IPS DF 4.7 (cell line): ENCODE measurements around the gene SYP.
"Not testable (repeated sequence)": the region's sequence is repeated elsewhere in the genome, so short reads cannot be mapped to it uniquely, and the experiment has no call there.

Source experiments
- DNase-seq: peaks from one replicate; pipeline ENCODE4 v3.0.0-alpha.2; 2013; ENCODE audit warnings: low spot score; ENCODE audit errors: extremely low read depth

Gene SYP

DNA sequence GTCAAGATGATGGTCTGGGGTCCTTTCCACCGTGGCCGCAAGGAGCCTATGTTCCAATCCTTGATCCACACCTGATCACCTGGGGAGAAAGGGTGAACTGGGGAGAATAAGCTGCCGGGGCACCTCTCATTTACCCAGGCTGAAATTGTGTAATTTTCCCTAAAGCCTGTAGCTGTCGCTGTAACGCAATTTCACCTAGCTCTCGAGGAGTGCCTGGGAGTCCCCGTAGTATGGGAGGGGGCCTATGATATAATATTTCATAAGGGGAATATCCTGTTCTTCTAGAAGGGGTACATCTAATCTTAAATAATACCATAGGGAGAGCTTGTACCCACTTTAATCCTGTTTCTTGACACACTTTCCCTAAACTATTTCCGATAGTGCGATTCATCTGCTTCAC is 57.7 kb downstream of the SYP start:
- DNase-seq, result not testable (repeated sequence)

GRCh38 chrX:49139713-49140112 is 60.3 kb downstream of the SYP start:
- no peak for DNase-seq
